Right hindlimb (tissue), 1 donor: ENCODE measurements around the gene SUCLG2.

Source experiments
- DNase-seq: peaks from one replicate; pipeline ENCODE4 v3.0.0-alpha.2; 2018

SUCLG2 gene

GRCh38 chr3:67495751-67496150, 158.7 kb downstream of the SUCLG2 start:
- DNase-seq, result no peak

GRCh38 chr3:67493808-67494207, 160.6 kb downstream of the SUCLG2 start:
- DNase-seq, result no peak

GRCh38 chr3:67490658-67491057, 163.8 kb downstream of the SUCLG2 start:
- DNase-seq, result no peak

GRCh38 chr3:67489816-67490215, 164.6 kb downstream of the SUCLG2 start:
- no peak for DNase-seq

- DNase-seq, result no peak
Observed at GRCh38 chr3:67487564-67488114, 166.8 kb downstream of the SUCLG2 start.

GRCh38 chr3:67486883-67487282, 167.5 kb downstream of the SUCLG2 start:
- DNase-seq, result no peak

- DNase-seq, result no peak
Observed at GRCh38 chr3:67484085-67484484, 170.3 kb downstream of the SUCLG2 start.

GRCh38 chr3:67481126-67481525, 173.3 kb downstream of the SUCLG2 start:
- DNase-seq, result no peak

GRCh38 chr3:67478423-67478822, 176.0 kb downstream of the SUCLG2 start:
- DNase-seq, result no peak

GRCh38 chr3:67474311-67474710, 180.1 kb downstream of the SUCLG2 start:
- DNase-seq, result no peak

- no peak for DNase-seq
Observed at GRCh38 chr3:67472674-67473201, 181.7 kb downstream of the SUCLG2 start.

GRCh38 chr3:67470207-67470606, 184.2 kb downstream of the SUCLG2 start:
- no peak for DNase-seq

- no peak for DNase-seq
Observed at GRCh38 chr3:67468511-67468910, 185.9 kb downstream of the SUCLG2 start.

GRCh38 chr3:67463656-67464055, 190.8 kb downstream of the SUCLG2 start:
- no peak for DNase-seq

- DNase-seq, result no peak
Observed at GRCh38 chr3:67462187-67462586, 192.2 kb downstream of the SUCLG2 start.

- DNase-seq, result no peak
Observed at GRCh38 chr3:67461667-67462142, 192.7 kb downstream of the SUCLG2 start.

- no peak for DNase-seq
Observed at GRCh38 chr3:67460841-67461510, 193.4 kb downstream of the SUCLG2 start.

- DNase-seq, result no peak
Observed at GRCh38 chr3:67459796-67460195, 194.6 kb downstream of the SUCLG2 start.

GRCh38 chr3:67458896-67459530, 195.4 kb downstream of the SUCLG2 start:
- DNase-seq, result no peak

- DNase-seq, result no peak
Observed at GRCh38 chr3:67458408-67458807, 196.0 kb downstream of the SUCLG2 start.

- no peak for DNase-seq
Observed at GRCh38 chr3:67453628-67454027, 200.8 kb downstream of the SUCLG2 start.

- DNase-seq, result no peak
Observed at GRCh38 chr3:67450153-67450552, 204.3 kb downstream of the SUCLG2 start.

GRCh38 chr3:67447393-67447792, 207.0 kb downstream of the SUCLG2 start:
- DNase-seq, result no peak

- no peak for DNase-seq
Observed at GRCh38 chr3:67437789-67438188, 216.6 kb downstream of the SUCLG2 start.
